ENCODE data around the gene PIM1.
A peak's percentile ranks its signal among the peaks of the same experiment; 100 is the strongest.

The PIM1 gene

DNA sequence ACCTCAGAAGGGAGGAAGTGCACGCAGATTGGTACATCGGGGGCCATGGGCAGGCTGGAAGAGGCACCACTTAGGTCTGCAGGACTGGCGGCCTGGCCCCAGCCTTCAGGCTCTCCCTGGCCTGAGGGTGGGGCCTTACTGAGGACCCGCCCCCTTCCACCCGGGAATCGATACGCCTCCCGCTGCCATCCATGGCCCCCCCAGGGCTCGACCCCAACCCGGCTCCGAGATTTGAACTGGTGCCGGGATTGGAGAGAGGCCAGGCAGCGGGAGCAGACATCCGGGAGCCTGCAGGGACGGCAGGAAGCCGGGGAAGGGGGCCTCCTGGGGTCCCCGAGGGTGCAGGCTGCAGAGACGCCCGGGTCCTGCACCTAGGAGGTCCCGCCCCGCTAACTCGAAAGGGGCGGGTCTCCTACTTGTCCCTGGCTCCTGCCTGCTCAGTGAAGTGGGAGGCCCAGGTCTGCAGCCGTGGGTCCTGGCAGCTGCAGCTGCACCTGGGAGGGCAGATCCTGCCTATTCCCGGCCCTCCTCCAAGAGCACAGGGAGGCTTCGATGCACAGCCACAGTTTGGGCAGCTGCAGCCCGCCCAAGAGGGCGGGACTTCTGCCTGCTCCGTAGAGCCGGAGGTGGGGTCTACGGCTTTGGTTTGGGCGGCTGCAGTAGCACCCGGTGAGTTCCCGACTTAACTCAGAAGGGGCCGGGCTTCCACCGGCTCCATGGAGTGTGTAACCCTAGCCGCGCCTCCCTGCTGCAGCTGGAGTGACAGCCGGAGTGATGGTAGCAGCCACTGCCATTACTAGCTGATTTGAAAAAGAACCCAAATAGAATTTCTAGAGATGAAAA, 52.4 kb downstream of the PIM1 start:
- peak; percentile 67 for DNase-seq (ENCODE audit: low read depth)

GRCh38 chr6:37222992-37223391, 53.0 kb downstream of the PIM1 start:
- DNase-seq (ENCODE audit: low read depth): no peak
